GM23338 (cell line): Measurements from ENCODE around the gene SPRING1. TPM values are rescaled to one million over a fixed set of nuclear protein-coding genes. Genes with fewer than 3 reads are reported as not detected.

Experiments used
- ATAC-seq: fragments of 200-7000 bp; cut with Tn5 transposase; 3 replicates; pipeline ENCODE4 v1.9.1; 2020
- DNase-seq: peaks from one replicate; pipeline ENCODE4 v3.0.0-alpha.2; 2015; ENCODE audit warnings: low spot score
- H2AFZ ChIP-seq: fragments of 200-600 bp; sonication (generic); 2 replicates; pipeline ENCODE4 v1.8.0; 2016; ENCODE audit warnings: antibody characterized with exemption, mild to moderate bottlenecking, moderate library complexity
- H3F3A ChIP-seq: fragments of 200-600 bp; sonication (generic); replicated peaks from 2 replicates; pipeline ENCODE4 v1.8.0; 2017; ENCODE audit warnings: antibody characterized with exemption, mixed run types, low read depth
- H3K27ac ChIP-seq: fragments of 200-600 bp; sonication (generic); 2 replicates; pipeline ENCODE4 v1.6.1; 2016; ENCODE audit warnings: low read depth
- H3K27me3 ChIP-seq: fragments of 200-600 bp; sonication (generic); 2 replicates; pipeline ENCODE4 v1.8.0; 2016; ENCODE audit warnings: mild to moderate bottlenecking, mixed run types, moderate library complexity; ENCODE audit not compliant: insufficient read depth
- H3K36me3 ChIP-seq: fragments of 200-600 bp; sonication (generic); 2 replicates; pipeline ENCODE4 v1.8.0; 2016; ENCODE audit warnings: mild to moderate bottlenecking; ENCODE audit not compliant: insufficient read depth
- H3K4me1 ChIP-seq: fragments of 200-600 bp; sonication (generic); 2 replicates; pipeline ENCODE4 v1.8.0; 2016; ENCODE audit warnings: mild to moderate bottlenecking, moderate library complexity; ENCODE audit not compliant: insufficient read depth
- H3K4me2 ChIP-seq: fragments of 200-600 bp; sonication (generic); 2 replicates; pipeline ENCODE4 v1.7.1; 2017; ENCODE audit warnings: mixed run types
- H3K4me3 ChIP-seq: fragments of 200-600 bp; sonication (generic); 2 replicates; pipeline ENCODE4 v1.6.1; 2016; ENCODE audit warnings: mixed run types
- H3K79me2 ChIP-seq: fragments of 200-600 bp; sonication (generic); replicated peaks from 2 replicates; pipeline ENCODE4 v1.8.0; 2017; ENCODE audit warnings: mild to moderate bottlenecking; ENCODE audit not compliant: insufficient read depth
- H3K9me2 ChIP-seq: fragments of 200-600 bp; sonication (generic); 2 replicates; pipeline ENCODE4 v1.8.0; 2017; ENCODE audit not compliant: insufficient read depth
- H4K20me1 ChIP-seq: fragments of 200-600 bp; sonication (generic); replicated peaks from 2 replicates; pipeline ENCODE4 v1.8.0; 2017; ENCODE audit warnings: mild to moderate bottlenecking; ENCODE audit not compliant: insufficient read depth
- H3K27ac Mint-ChIP-seq: 2 replicates; pipeline ENCODE4 v1.8.0; 2020; ENCODE audit warnings: inconsistent platforms, mild to moderate bottlenecking, moderate library complexity, mixed read lengths
- H3K27me3 Mint-ChIP-seq: 3 replicates; pipeline ENCODE4 v1.8.0; 2022; ENCODE audit warnings: low read depth, mild to moderate bottlenecking, moderate library complexity, mixed read lengths, inconsistent platforms; ENCODE audit not compliant: insufficient read depth, poor library complexity
- H3K36me3 Mint-ChIP-seq: 3 replicates; pipeline ENCODE4 v1.8.0; 2021; ENCODE audit warnings: low read depth, mild to moderate bottlenecking, inconsistent platforms, moderate library complexity, mixed read lengths
- H3K4me1 Mint-ChIP-seq: 3 replicates; pipeline ENCODE4 v1.8.0; 2020; ENCODE audit warnings: mild to moderate bottlenecking, inconsistent platforms, mixed read lengths
- H3K4me3 Mint-ChIP-seq: 3 replicates; pipeline ENCODE4 v1.8.0; 2021; ENCODE audit warnings: moderate library complexity, mild to moderate bottlenecking, inconsistent platforms, mixed read lengths
- H3K9me3 Mint-ChIP-seq: 3 replicates; pipeline ENCODE4 v1.8.0; 2020; ENCODE audit warnings: moderate library complexity, mild to moderate bottlenecking, inconsistent platforms, mixed read lengths
- CREB1 ChIP-seq: fragments of 250-450 bp; sonication (Bioruptor Pico); IDR thresholded peaks from 2 replicates; pipeline ENCODE4 v1.5.0; 2020; ENCODE audit warnings: low read depth, mild to moderate bottlenecking, moderate library complexity
- EZH2 ChIP-seq: fragments of 200-600 bp; sonication (generic); IDR thresholded peaks from one replicate; pipeline ENCODE4 v1.8.0; 2017; ENCODE audit warnings: antibody characterized with exemption, mild to moderate bottlenecking, low read depth; ENCODE audit not compliant: unreplicated experiment
- EZH2phosphoT487 ChIP-seq: fragments of 200-600 bp; sonication (generic); IDR thresholded peaks from one replicate; pipeline ENCODE4 v1.8.1; 2018; ENCODE audit warnings: antibody characterized with exemption; ENCODE audit not compliant: unreplicated experiment
- JUNB ChIP-seq: IDR thresholded peaks from one replicate; pipeline ENCODE4 v1.6.1; 2016; ENCODE audit warnings: antibody characterized with exemption; ENCODE audit not compliant: unreplicated experiment
- NANOG ChIP-seq: IDR thresholded peaks from 2 replicates; pipeline ENCODE4 v1.6.1; 2016; ENCODE audit warnings: antibody characterized with exemption, borderline replicate concordance
- STAT1 ChIP-seq: IDR thresholded peaks from one replicate; pipeline ENCODE4 v1.6.1; 2016; ENCODE audit warnings: antibody characterized with exemption; ENCODE audit not compliant: unreplicated experiment
- ZNF114 ChIP-seq: fragments of 250-450 bp; sonication (Bioruptor Pico); IDR thresholded peaks from 2 replicates; pipeline ENCODE4 v1.5.0; 2020; ENCODE audit warnings: mild to moderate bottlenecking, moderate library complexity
- ZNF331 ChIP-seq: fragments of 250-450 bp; sonication (Bioruptor Pico); IDR thresholded peaks from 2 replicates; pipeline ENCODE4 v1.5.0; 2020; ENCODE audit warnings: low read depth, mild to moderate bottlenecking, moderate library complexity
- polyA plus RNA-seq: library from polyadenylated mRNA; unstranded; fragments of >200 nt; fragmentation: Nextera tagmentation; extraction: Ambion mirVana; gene quantifications from 2 replicates; pipeline ENCODE4 v1.2.1, GENCODE V29; 2016
- total RNA-seq: library from RNA; depleted of rRNA; stranded (reverse); fragments of >200 nt; shearing (Covaris generic); gene quantifications from 2 replicates; pipeline ENCODE4 v1.2.3, GENCODE V29; 2014
- TF ChIP-seq, protein P1 (sequence below): fragments of 250-450 bp; sonication (Bioruptor Pico); IDR thresholded peaks from 2 replicates; pipeline ENCODE4 v1.5.0; 2020; ENCODE audit warnings: mild to moderate bottlenecking, moderate library complexity
- TF ChIP-seq, protein P2 (sequence below): IDR thresholded peaks from 2 replicates; pipeline ENCODE4 v1.6.1; 2016; ENCODE audit warnings: antibody characterized with exemption

Gene SPRING1
- total and polyA plus RNA-seq, 2 experiments from 2014 or later = 8.2 to 57.1 TPM

DNA sequence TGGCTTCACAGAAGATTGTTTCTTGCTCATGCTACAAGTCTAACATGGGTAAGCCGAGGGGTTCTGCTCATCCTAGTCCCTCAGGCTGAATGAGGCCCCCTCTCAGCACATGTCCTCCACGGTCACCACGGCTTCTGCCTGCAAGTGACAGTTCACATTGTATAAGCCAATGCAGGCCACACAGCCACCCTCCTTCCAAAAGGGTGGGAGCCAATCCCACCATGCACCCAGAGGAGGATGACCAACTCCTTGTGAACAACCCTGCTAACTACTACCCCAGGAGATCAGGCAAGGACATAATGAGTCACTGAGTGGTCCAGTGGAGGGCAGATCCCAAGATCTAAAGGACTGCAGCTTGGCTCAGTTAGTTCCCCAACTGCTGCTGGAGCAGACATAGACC is 6.1 kb downstream of the SPRING1 start:
- H3K36me3 Mint-ChIP-seq = peaks cover 15% of the 10 kb centered on the region; the same call in 2 of the 3 replicates
- H3K4me1 ChIP-seq = peaks cover 13% of the 10 kb centered on the region
- H3K4me3 Mint-ChIP-seq = no peak overlapping the region

DNA sequence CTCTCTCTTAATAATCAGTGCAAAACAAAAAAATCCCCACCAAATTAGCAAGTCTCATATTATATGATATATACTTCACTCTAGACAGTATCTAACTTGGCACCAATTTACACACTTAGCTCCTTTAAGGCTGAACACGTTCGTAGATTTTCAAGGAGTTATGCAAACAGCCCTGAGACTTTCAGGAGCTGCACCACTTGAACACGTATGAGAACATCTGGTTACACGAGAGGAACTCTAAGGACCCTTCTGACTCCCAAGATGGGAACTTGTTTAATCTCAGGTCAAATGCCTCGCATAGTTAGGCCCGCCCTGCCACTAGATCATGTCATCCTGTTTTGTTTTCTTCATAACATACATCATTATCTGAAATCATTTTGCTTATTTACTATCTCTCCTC is 10.0 kb downstream of the SPRING1 start:
- peaks cover 67% of the 10 kb centered on the region for H3K79me2 ChIP-seq
- H3K36me3 ChIP-seq = no peaks in the 10 kb centered on the region
- Mint-ChIP-seq H3K27me3 (peaks cover 1% of the 10 kb centered on the region), H3K27ac (no peak overlapping the region), H3K9me3 (no peaks in the 10 kb centered on the region), H3K4me1 (peaks cover 15% of the 10 kb centered on the region), H3K36me3 (peaks cover 2% of the 10 kb centered on the region; the same call in 1 of the 3 replicates), H3K4me3 (no peak overlapping the region; the same call in 2 of the 3 replicates)
- ATAC-seq (no peak), DNase-seq (no peak)
- peaks cover 12% of the 10 kb centered on the region; the same call in 1 of the 2 replicates for H4K20me1 ChIP-seq
- no peak overlapping the region for H3K27ac ChIP-seq
- no peak overlapping the region for H3K4me2 ChIP-seq
- H3K4me1 ChIP-seq = peaks cover 8% of the 10 kb centered on the region; the same call in 1 of the 2 replicates
- no peak overlapping the region for H2AFZ ChIP-seq
- H3F3A ChIP-seq = no peaks in the 10 kb centered on the region
- H3K27me3 ChIP-seq = no peaks in the 10 kb centered on the region
- no peaks in the 10 kb centered on the region for H3K9me2 ChIP-seq
- H3K4me3 ChIP-seq = no peak overlapping the region
- TF ChIP-seq NANOG (no peak), JUNB (no peak), ZNF114 (CRISPR knock-in tag) (no peak), ZNF331 (no peak), EZH2phosphoT487 (no peak), EZH2 (no peak), STAT1 (no peak), CREB1 (CRISPR knock-in tag) (no peak)
- TF ChIP-seq, protein P1, sequence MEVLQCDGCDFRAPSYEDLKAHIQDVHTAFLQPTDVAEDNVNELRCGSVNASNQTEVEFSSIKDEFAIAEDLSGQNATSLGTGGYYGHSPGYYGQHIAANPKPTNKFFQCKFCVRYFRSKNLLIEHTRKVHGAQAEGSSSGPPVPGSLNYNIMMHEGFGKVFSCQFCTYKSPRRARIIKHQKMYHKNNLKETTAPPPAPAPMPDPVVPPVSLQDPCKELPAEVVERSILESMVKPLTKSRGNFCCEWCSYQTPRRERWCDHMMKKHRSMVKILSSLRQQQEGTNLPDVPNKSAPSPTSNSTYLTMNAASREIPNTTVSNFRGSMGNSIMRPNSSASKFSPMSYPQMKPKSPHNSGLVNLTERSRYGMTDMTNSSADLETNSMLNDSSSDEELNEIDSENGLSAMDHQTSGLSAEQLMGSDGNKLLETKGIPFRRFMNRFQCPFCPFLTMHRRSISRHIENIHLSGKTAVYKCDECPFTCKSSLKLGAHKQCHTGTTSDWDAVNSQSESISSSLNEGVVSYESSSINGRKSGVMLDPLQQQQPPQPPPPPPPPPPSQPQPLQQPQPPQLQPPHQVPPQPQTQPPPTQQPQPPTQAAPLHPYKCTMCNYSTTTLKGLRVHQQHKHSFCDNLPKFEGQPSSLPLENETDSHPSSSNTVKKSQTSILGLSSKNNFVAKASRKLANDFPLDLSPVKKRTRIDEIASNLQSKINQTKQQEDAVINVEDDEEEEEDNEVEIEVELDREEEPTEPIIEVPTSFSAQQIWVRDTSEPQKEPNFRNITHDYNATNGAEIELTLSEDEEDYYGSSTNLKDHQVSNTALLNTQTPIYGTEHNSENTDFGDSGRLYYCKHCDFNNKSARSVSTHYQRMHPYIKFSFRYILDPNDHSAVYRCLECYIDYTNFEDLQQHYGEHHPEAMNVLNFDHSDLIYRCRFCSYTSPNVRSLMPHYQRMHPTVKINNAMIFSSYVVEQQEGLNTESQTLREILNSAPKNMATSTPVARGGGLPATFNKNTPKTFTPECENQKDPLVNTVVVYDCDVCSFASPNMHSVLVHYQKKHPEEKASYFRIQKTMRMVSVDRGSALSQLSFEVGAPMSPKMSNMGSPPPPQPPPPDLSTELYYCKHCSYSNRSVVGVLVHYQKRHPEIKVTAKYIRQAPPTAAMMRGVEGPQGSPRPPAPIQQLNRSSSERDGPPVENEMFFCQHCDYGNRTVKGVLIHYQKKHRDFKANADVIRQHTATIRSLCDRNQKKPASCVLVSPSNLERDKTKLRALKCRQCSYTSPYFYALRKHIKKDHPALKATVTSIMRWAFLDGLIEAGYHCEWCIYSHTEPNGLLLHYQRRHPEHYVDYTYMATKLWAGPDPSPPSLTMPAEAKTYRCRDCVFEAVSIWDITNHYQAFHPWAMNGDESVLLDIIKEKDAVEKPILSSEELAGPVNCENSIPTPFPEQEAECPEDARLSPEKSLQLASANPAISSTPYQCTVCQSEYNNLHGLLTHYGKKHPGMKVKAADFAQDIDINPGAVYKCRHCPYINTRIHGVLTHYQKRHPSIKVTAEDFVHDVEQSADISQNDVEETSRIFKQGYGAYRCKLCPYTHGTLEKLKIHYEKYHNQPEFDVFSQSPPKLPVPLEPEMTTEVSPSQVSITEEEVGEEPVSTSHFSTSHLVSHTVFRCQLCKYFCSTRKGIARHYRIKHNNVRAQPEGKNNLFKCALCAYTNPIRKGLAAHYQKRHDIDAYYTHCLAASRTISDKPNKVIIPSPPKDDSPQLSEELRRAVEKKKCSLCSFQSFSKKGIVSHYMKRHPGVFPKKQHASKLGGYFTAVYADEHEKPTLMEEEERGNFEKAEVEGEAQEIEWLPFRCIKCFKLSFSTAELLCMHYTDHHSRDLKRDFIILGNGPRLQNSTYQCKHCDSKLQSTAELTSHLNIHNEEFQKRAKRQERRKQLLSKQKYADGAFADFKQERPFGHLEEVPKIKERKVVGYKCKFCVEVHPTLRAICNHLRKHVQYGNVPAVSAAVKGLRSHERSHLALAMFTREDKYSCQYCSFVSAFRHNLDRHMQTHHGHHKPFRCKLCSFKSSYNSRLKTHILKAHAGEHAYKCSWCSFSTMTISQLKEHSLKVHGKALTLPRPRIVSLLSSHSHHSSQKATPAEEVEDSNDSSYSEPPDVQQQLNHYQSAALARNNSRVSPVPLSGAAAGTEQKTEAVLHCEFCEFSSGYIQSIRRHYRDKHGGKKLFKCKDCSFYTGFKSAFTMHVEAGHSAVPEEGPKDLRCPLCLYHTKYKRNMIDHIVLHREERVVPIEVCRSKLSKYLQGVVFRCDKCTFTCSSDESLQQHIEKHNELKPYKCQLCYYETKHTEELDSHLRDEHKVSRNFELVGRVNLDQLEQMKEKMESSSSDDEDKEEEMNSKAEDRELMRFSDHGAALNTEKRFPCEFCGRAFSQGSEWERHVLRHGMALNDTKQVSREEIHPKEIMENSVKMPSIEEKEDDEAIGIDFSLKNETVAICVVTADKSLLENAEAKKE (CRISPR knock-in tag) = no peak
- TF ChIP-seq, protein P2, sequence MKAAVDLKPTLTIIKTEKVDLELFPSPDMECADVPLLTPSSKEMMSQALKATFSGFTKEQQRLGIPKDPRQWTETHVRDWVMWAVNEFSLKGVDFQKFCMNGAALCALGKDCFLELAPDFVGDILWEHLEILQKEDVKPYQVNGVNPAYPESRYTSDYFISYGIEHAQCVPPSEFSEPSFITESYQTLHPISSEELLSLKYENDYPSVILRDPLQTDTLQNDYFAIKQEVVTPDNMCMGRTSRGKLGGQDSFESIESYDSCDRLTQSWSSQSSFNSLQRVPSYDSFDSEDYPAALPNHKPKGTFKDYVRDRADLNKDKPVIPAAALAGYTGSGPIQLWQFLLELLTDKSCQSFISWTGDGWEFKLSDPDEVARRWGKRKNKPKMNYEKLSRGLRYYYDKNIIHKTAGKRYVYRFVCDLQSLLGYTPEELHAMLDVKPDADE = no peak

More for the DNA sequence above, 6.1 kb downstream of the SPRING1 start:
- Mint-ChIP-seq H3K4me1 (peaks cover 11% of the 10 kb centered on the region), H3K9me3 (no peaks in the 10 kb centered on the region), H3K27ac (peak overlapping the region; percentile 44; the same call in 1 of the 2 replicates), H3K27me3 (peaks cover 2% of the 10 kb centered on the region)
- Histone ChIP-seq H3K27me3 (no peaks in the 10 kb centered on the region), H3K9me2 (no peaks in the 10 kb centered on the region), H2AFZ (no peak overlapping the region), H3K79me2 (peaks cover 86% of the 10 kb centered on the region), H3K4me2 (no peak overlapping the region), H3K4me3 (no peak overlapping the region), H4K20me1 (peaks cover 26% of the 10 kb centered on the region), H3K27ac (no peak overlapping the region), H3F3A (no peaks in the 10 kb centered on the region), H3K36me3 (no peaks in the 10 kb centered on the region)
- TF ChIP-seq STAT1 (no peak), EZH2 (no peak), JUNB (no peak), CREB1 (CRISPR knock-in tag) (no peak), EZH2phosphoT487 (no peak)
- no peak for ATAC-seq
- no peak for DNase-seq
